Subcutaneous adipose tissue (tissue), 4 donors: ENCODE data around the gene HADH. TPM values are rescaled to one million over a fixed set of nuclear protein-coding genes. Genes with fewer than 3 reads are reported as not detected.

Experiments used
- total RNA-seq, 4 donors: library from RNA; depleted of rRNA; stranded (reverse); fragments of >200 nt; gene quantifications; one replicate each; pipeline ENCODE4 v1.1.0, GENCODE V29; 2016
- TF ChIP-seq, protein P1 (sequence below): fragments of 450-650 bp; IDR thresholded peaks from one replicate; pipeline ENCODE4 v1.5.1; 2016; ENCODE audit warnings: low read depth, mild to moderate bottlenecking, control low read depth, antibody characterized with exemption, moderate library complexity

HADH gene
- total RNA-seq, 4 donors from 2014 or later = 184 to 303 (median 188) TPM

DNA sequence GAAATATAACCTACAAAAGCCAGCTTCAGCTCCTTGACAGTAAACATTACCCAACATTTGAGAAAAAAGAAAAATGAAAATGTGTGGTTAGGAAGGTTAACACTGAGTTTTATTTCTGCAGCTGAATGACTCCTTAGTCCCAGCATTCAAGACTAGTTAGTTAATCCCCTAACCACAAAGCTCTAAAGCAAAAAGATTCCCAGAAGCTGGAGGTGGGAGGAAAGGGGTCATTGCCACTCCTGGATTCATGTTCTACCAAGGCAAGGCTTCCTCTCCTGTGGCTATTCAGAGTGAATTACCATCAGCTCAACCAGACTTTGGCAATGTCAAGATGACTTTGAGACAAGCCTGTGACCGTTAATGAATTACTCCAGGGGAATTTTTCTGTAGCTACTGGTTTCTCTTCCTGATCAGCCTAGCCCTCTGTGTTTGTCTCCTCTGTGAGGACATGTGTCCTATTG lies 63.6 kb downstream of the HADH start:
- TF ChIP-seq, protein P1, sequence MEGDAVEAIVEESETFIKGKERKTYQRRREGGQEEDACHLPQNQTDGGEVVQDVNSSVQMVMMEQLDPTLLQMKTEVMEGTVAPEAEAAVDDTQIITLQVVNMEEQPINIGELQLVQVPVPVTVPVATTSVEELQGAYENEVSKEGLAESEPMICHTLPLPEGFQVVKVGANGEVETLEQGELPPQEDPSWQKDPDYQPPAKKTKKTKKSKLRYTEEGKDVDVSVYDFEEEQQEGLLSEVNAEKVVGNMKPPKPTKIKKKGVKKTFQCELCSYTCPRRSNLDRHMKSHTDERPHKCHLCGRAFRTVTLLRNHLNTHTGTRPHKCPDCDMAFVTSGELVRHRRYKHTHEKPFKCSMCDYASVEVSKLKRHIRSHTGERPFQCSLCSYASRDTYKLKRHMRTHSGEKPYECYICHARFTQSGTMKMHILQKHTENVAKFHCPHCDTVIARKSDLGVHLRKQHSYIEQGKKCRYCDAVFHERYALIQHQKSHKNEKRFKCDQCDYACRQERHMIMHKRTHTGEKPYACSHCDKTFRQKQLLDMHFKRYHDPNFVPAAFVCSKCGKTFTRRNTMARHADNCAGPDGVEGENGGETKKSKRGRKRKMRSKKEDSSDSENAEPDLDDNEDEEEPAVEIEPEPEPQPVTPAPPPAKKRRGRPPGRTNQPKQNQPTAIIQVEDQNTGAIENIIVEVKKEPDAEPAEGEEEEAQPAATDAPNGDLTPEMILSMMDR = no peak

DNA sequence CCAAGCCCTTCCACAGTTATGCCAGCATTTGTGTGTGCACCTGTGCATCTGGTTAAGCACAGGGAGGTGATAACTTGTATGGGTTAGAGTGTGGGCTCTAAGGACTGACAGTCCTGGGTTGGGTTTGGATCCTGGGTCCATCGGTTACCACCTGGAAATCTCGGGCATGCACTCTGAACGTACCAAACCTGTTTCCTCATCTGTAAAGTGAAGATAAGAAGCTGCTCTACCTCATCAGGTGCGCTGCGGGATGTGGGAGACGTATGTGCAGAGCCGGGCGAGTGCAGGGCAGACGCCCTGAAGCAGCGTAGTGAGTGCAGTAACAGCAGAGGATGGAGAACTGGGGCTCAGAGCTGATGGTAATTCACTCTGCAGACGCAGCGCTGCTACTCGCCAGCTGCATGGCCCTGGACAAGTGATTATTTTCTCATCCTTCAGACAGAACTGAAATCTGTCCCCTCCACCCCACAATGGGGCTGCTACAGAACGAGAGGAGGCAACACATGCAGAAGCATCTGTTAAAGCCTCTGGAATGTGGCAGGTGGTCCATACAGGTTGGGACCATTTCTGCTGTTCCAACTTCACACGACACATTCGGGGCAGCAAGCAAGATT lies 64.4 kb downstream of the HADH start:
- TF ChIP-seq, protein P1 = no peak

- TF ChIP-seq, protein P1 = no peak
These were observed 66.1 kb downstream of the HADH start for GRCh38 chr4:108055787-108056186.

- TF ChIP-seq, protein P1 = no peak
These were observed 66.7 kb downstream of the HADH start for GRCh38 chr4:108056418-108056817.

DNA sequence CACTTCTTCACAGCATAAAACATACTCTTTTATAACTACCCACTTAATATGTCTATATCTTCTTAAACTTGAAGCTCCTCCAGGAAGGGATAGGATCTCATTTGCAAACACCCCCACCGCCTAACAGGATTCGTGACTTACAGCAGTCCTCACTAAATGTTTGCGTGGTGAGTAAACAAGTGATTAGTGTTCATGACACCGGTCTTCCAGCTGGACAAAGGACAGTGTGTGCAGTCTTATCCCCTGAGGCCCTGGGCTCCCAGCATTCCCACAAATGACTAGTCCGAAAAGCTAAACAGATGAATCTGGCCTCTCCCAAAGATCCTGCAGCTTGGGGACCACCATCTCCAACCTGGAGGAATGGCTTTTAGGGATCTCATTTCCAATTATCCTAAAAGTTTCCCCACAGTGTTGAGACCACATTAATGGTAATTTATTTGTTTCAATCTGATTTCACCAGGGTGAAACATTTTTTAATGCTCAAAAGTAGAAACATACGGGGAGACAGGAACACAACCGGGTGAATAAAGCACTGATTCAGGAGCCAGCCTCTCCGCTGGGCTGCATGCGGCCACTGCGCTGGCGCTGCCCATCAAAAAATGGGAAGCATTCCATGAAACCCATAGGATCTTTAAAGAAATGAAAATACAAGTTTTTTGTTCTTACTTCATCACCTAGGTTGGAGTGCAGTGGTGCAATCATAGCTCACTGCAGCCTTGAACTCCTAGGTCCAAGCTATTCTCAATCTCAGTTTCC lies 69.2 kb downstream of the HADH start:
- TF ChIP-seq, protein P1 = no peak

GRCh38 chr4:108060164-108060563 lies 70.5 kb downstream of the HADH start:
- TF ChIP-seq, protein P1 = no peak

DNA sequence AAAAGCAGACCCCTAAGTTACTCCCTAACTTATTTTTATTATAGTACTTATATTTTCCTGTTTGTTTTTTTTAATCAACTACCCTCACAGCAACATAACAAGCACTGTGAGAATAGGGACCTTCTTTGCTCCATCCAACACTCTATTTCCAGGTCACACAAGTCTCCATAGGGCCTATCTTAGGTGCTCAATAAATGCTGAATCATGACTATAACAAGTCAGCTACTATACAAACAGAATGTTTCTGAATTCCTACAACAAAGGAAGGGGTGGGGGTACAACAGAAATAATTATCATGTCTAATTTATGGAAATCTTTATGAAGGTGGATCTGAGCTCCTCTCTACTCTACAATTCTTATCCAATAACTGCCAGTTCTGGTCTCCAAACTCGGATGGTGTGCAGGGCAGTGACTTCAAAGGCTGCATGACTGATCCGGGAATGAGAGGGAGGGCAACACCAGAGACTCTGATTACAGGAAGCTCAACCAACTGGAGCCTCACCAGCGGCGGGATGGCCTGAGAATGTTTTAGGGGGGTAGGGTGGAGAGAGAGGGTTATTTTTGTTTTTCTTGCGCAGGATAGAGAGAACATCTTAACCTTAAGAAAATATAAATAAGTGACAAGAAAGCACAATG lies 71.1 kb downstream of the HADH start:
- TF ChIP-seq, protein P1 = no peak
